Endothelial cell of umbilical vein (primary cell): Measurements from ENCODE around the gene NR3C2.

ENCODE experiments used
- EZH2 ChIP-seq: IDR thresholded peaks from 2 replicates; pipeline ENCODE4 v1.6.1; 2012; ENCODE audit warnings: borderline replicate concordance, low read depth, mild to moderate bottlenecking, moderate library complexity, low read length, inconsistent platforms; ENCODE audit not compliant: severe bottlenecking
- FOS ChIP-seq: IDR thresholded peaks from 2 replicates; pipeline ENCODE4 v1.6.1; 2011; ENCODE audit warnings: mild to moderate bottlenecking, low read length, moderate library complexity, borderline replicate concordance; ENCODE audit not compliant: insufficient read depth

GRCh38 chr4:148283665-148284064 lies 158.5 kb downstream of the NR3C2 start:
- TF ChIP-seq EZH2 = no peak
- no peak for TF ChIP-seq FOS
